Measurements from ENCODE around the gene OSBPL6.

OSBPL6 gene

GRCh38 chr2:178365116-178365515 lies 170.8 kb downstream of the OSBPL6 start:
- no peak for DNase-seq (ENCODE audit: low read depth)
- Histone ChIP-seq H3K36me3 (ENCODE audit: control insufficient read depth, insufficient read depth, low read length, severe bottlenecking) (no peaks in the 10 kb centered on the region), H3K9ac (ENCODE audit: low read length) (no peak overlapping the region), H3K4me1 (ENCODE audit: control insufficient read depth, insufficient read depth, low read length) (no peaks in the 10 kb centered on the region), H3K27me3 (replicated peaks; ENCODE audit: control insufficient read depth, insufficient read depth, low read length) (no peaks in the 10 kb centered on the region), H3K4me3 (ENCODE audit: low read length) (no peak overlapping the region), H3K9me3 (ENCODE audit: control insufficient read depth, low read length) (no peaks in the 10 kb centered on the region)

- no peak for DNase-seq (ENCODE audit: low read depth)
- Histone ChIP-seq H3K9me3 (ENCODE audit: control insufficient read depth, low read length) (no peaks in the 10 kb centered on the region), H3K36me3 (ENCODE audit: control insufficient read depth, insufficient read depth, low read length, severe bottlenecking) (no peaks in the 10 kb centered on the region), H3K4me3 (ENCODE audit: low read length) (no peak overlapping the region), H3K4me1 (ENCODE audit: control insufficient read depth, insufficient read depth, low read length) (no peaks in the 10 kb centered on the region), H3K9ac (ENCODE audit: low read length) (no peak overlapping the region), H3K27me3 (replicated peaks; ENCODE audit: control insufficient read depth, insufficient read depth, low read length) (no peaks in the 10 kb centered on the region)
Measured at GRCh38 chr2:178366412-178366811, 172.1 kb downstream of the OSBPL6 start.

GRCh38 chr2:178367344-178367743 lies 173.0 kb downstream of the OSBPL6 start:
- no peaks in the 10 kb centered on the region for H3K9me3 ChIP-seq (ENCODE audit: control insufficient read depth, low read length)
- H3K4me3 ChIP-seq (ENCODE audit: low read length), result no peak overlapping the region
- H3K4me1 ChIP-seq (ENCODE audit: control insufficient read depth, insufficient read depth, low read length), result no peaks in the 10 kb centered on the region
- no peak overlapping the region for H3K9ac ChIP-seq (ENCODE audit: low read length)
- no peaks in the 10 kb centered on the region for H3K36me3 ChIP-seq (ENCODE audit: control insufficient read depth, insufficient read depth, low read length, severe bottlenecking)
- H3K27me3 ChIP-seq (replicated peaks; ENCODE audit: control insufficient read depth, insufficient read depth, low read length), result no peaks in the 10 kb centered on the region
- no peak for DNase-seq (ENCODE audit: low read depth)

GRCh38 chr2:178374865-178375264 lies 180.6 kb downstream of the OSBPL6 start:
- H3K9me3 ChIP-seq (ENCODE audit: control insufficient read depth, low read length), result no peaks in the 10 kb centered on the region
- no peaks in the 10 kb centered on the region for H3K36me3 ChIP-seq (ENCODE audit: control insufficient read depth, insufficient read depth, low read length, severe bottlenecking)
- no peaks in the 10 kb centered on the region for H3K4me1 ChIP-seq (ENCODE audit: control insufficient read depth, insufficient read depth, low read length)
- DNase-seq (ENCODE audit: low read depth), result no peak
- no peaks in the 10 kb centered on the region for H3K27me3 ChIP-seq (replicated peaks; ENCODE audit: control insufficient read depth, insufficient read depth, low read length)
- H3K4me3 ChIP-seq (ENCODE audit: low read length), result no peak overlapping the region
- no peak overlapping the region for H3K9ac ChIP-seq (ENCODE audit: low read length)

GRCh38 chr2:178377046-178377445 lies 182.7 kb downstream of the OSBPL6 start:
- no peaks in the 10 kb centered on the region for H3K4me1 ChIP-seq (ENCODE audit: control insufficient read depth, insufficient read depth, low read length)
- H3K9me3 ChIP-seq (ENCODE audit: control insufficient read depth, low read length), result no peaks in the 10 kb centered on the region
- H3K9ac ChIP-seq (ENCODE audit: low read length), result no peak overlapping the region

GRCh38 chr2:178379162-178380004 lies 185.1 kb downstream of the OSBPL6 start:
- no peak overlapping the region for H3K9ac ChIP-seq (ENCODE audit: low read length)
- H3K27me3 ChIP-seq (replicated peaks; ENCODE audit: control insufficient read depth, insufficient read depth, low read length), result no peaks in the 10 kb centered on the region
- H3K36me3 ChIP-seq (ENCODE audit: control insufficient read depth, insufficient read depth, low read length, severe bottlenecking), result peaks cover 4% of the 10 kb centered on the region
- no peak for DNase-seq (ENCODE audit: low read depth)
- H3K4me1 ChIP-seq (ENCODE audit: control insufficient read depth, insufficient read depth, low read length), result no peaks in the 10 kb centered on the region
- H3K4me3 ChIP-seq (ENCODE audit: low read length), result no peak overlapping the region
- no peaks in the 10 kb centered on the region for H3K9me3 ChIP-seq (ENCODE audit: control insufficient read depth, low read length)

More at GRCh38 chr2:178377046-178377445, 182.7 kb downstream of the OSBPL6 start:
- no peak overlapping the region for H3K4me3 ChIP-seq (ENCODE audit: low read length)
- no peaks in the 10 kb centered on the region for H3K27me3 ChIP-seq (replicated peaks; ENCODE audit: control insufficient read depth, insufficient read depth, low read length)
- no peak for DNase-seq (ENCODE audit: low read depth)
- no peaks in the 10 kb centered on the region for H3K36me3 ChIP-seq (ENCODE audit: control insufficient read depth, insufficient read depth, low read length, severe bottlenecking)

- no peak for DNase-seq (ENCODE audit: low read depth)
- peaks cover 5% of the 10 kb centered on the region for H3K4me1 ChIP-seq (ENCODE audit: control insufficient read depth, insufficient read depth, low read length)
- H3K36me3 ChIP-seq (ENCODE audit: control insufficient read depth, insufficient read depth, low read length, severe bottlenecking), result peaks cover 5% of the 10 kb centered on the region
- no peak overlapping the region for H3K4me3 ChIP-seq (ENCODE audit: low read length)
- no peaks in the 10 kb centered on the region for H3K27me3 ChIP-seq (replicated peaks; ENCODE audit: control insufficient read depth, insufficient read depth, low read length)
- no peak overlapping the region for H3K9ac ChIP-seq (ENCODE audit: low read length)
- H3K9me3 ChIP-seq (ENCODE audit: control insufficient read depth, low read length), result no peaks in the 10 kb centered on the region
Measured at GRCh38 chr2:178380763-178381162, 186.5 kb downstream of the OSBPL6 start.

- Histone ChIP-seq H3K9ac (ENCODE audit: low read length) (no peak overlapping the region), H3K36me3 (ENCODE audit: control insufficient read depth, insufficient read depth, low read length, severe bottlenecking) (peaks cover 5% of the 10 kb centered on the region), H3K4me1 (ENCODE audit: control insufficient read depth, insufficient read depth, low read length) (peaks cover 10% of the 10 kb centered on the region), H3K4me3 (ENCODE audit: low read length) (no peak overlapping the region), H3K9me3 (ENCODE audit: control insufficient read depth, low read length) (no peaks in the 10 kb centered on the region), H3K27me3 (replicated peaks; ENCODE audit: control insufficient read depth, insufficient read depth, low read length) (no peaks in the 10 kb centered on the region)
- DNase-seq (ENCODE audit: low read depth), result no peak
Measured at GRCh38 chr2:178383718-178384117, 189.4 kb downstream of the OSBPL6 start.

- no peaks in the 10 kb centered on the region for H3K27me3 ChIP-seq (replicated peaks; ENCODE audit: control insufficient read depth, insufficient read depth, low read length)
- H3K9ac ChIP-seq (ENCODE audit: low read length), result no peak overlapping the region
- H3K4me1 ChIP-seq (ENCODE audit: control insufficient read depth, insufficient read depth, low read length), result peaks cover 10% of the 10 kb centered on the region
- peaks cover 5% of the 10 kb centered on the region for H3K36me3 ChIP-seq (ENCODE audit: control insufficient read depth, insufficient read depth, low read length, severe bottlenecking)
- no peak overlapping the region for H3K4me3 ChIP-seq (ENCODE audit: low read length)
- peak; percentile 14 for DNase-seq (ENCODE audit: low read depth)
- no peaks in the 10 kb centered on the region for H3K9me3 ChIP-seq (ENCODE audit: control insufficient read depth, low read length)
Measured at GRCh38 chr2:178385595-178386148, 191.4 kb downstream of the OSBPL6 start.

GRCh38 chr2:178386986-178387597 lies 192.8 kb downstream of the OSBPL6 start:
- no peak overlapping the region for H3K4me3 ChIP-seq (ENCODE audit: low read length)
- H3K9ac ChIP-seq (ENCODE audit: low read length), result no peak overlapping the region
- H3K36me3 ChIP-seq (ENCODE audit: control insufficient read depth, insufficient read depth, low read length, severe bottlenecking), result peaks cover 5% of the 10 kb centered on the region
- peak; percentile 21 for DNase-seq (ENCODE audit: low read depth)
- no peaks in the 10 kb centered on the region for H3K9me3 ChIP-seq (ENCODE audit: control insufficient read depth, low read length)
- H3K27me3 ChIP-seq (replicated peaks; ENCODE audit: control insufficient read depth, insufficient read depth, low read length), result no peaks in the 10 kb centered on the region
- peaks cover 10% of the 10 kb centered on the region for H3K4me1 ChIP-seq (ENCODE audit: control insufficient read depth, insufficient read depth, low read length)

GRCh38 chr2:178388287-178388686 lies 194.0 kb downstream of the OSBPL6 start:
- Histone ChIP-seq H3K27me3 (replicated peaks; ENCODE audit: control insufficient read depth, insufficient read depth, low read length) (no peaks in the 10 kb centered on the region), H3K36me3 (ENCODE audit: control insufficient read depth, insufficient read depth, low read length, severe bottlenecking) (peaks cover 5% of the 10 kb centered on the region), H3K9me3 (ENCODE audit: control insufficient read depth, low read length) (no peaks in the 10 kb centered on the region), H3K4me3 (ENCODE audit: low read length) (no peak overlapping the region), H3K4me1 (ENCODE audit: control insufficient read depth, insufficient read depth, low read length) (peaks cover 10% of the 10 kb centered on the region), H3K9ac (ENCODE audit: low read length) (no peak overlapping the region)
- no peak for DNase-seq (ENCODE audit: low read depth)

Measured in adipocyte (in vitro differentiated cells).